Epithelial cell of proximal tubule (primary cell): ENCODE data around the gene MFSD12. TPM values are rescaled to one million over a fixed set of nuclear protein-coding genes. Genes with fewer than 3 reads are reported as not detected.

ENCODE experiments used
- DNase-seq: peaks from one replicate; pipeline ENCODE4 v3.0.0-alpha.2; 2011; ENCODE audit warnings: low read depth
- H3K4me3 ChIP-seq: 2 replicates; pipeline ENCODE4 v1.5.1; 2011; ENCODE audit warnings: low read depth, mild to moderate bottlenecking, low read length
- total RNA-seq: library from RNA; depleted of rRNA; stranded (reverse); fragments of >200 nt; gene quantifications from 2 replicates; pipeline ENCODE4 v1.2.3, GENCODE V29; 2015
- TF ChIP-seq, protein P1 (sequence below): conservative IDR thresholded peaks from 2 replicates; pipeline ENCODE4 v1.5.1; 2012; ENCODE audit warnings: low read depth, mild to moderate bottlenecking, low read length

The MFSD12 gene
- total RNA-seq, 1 donor from 2014 or later, result 260 TPM

DNA sequence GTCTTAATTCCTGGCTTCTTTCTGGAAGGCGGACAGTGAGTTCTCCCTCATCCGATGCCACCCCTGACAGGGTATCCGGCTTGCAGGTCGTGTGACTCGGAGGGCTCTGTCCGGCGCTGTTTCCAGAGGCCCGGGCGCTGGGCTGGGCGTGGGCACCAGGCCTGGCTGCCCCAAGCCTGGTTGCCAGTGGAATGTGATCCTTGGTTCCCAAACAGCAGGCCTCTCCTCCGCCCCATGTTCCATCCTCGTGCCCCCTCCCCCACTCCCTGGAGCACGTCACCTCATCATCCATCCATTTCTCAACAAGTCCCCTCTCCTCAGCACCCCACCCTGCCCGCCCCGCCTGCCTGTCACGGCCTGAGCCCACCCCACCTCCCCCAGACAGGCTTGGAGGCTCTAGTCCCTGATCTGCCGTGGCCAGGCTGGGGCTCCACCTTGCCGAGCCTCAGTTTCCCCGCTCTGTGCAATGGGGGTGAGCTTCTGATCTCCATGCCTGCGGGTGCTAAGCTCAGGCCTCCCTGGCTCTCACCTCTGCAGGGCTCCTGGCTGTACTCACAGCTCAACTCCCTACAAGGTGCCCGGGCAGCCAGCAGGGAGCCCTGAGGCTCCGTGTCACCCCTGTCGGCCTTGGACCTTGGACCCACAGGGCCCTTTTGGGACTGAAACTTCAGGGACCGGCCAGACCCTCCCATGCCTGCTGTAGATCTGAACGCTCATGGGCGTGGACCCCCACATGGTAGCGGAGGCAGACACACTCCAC, 47.0 kb upstream of the MFSD12 start:
- no peak overlapping the region for H3K4me3 ChIP-seq
- TF ChIP-seq, protein P1, sequence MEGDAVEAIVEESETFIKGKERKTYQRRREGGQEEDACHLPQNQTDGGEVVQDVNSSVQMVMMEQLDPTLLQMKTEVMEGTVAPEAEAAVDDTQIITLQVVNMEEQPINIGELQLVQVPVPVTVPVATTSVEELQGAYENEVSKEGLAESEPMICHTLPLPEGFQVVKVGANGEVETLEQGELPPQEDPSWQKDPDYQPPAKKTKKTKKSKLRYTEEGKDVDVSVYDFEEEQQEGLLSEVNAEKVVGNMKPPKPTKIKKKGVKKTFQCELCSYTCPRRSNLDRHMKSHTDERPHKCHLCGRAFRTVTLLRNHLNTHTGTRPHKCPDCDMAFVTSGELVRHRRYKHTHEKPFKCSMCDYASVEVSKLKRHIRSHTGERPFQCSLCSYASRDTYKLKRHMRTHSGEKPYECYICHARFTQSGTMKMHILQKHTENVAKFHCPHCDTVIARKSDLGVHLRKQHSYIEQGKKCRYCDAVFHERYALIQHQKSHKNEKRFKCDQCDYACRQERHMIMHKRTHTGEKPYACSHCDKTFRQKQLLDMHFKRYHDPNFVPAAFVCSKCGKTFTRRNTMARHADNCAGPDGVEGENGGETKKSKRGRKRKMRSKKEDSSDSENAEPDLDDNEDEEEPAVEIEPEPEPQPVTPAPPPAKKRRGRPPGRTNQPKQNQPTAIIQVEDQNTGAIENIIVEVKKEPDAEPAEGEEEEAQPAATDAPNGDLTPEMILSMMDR, result no peak
- no peak for DNase-seq

GRCh38 chr19:3603121-3603811, 45.9 kb upstream of the MFSD12 start:
- no peak for DNase-seq
- H3K4me3 ChIP-seq, result no peak overlapping the region
- TF ChIP-seq, protein P1, result no peak

GRCh38 chr19:3601021-3601420, 43.6 kb upstream of the MFSD12 start:
- TF ChIP-seq, protein P1, result no peak
- no peak overlapping the region for H3K4me3 ChIP-seq
- no peak for DNase-seq

DNA sequence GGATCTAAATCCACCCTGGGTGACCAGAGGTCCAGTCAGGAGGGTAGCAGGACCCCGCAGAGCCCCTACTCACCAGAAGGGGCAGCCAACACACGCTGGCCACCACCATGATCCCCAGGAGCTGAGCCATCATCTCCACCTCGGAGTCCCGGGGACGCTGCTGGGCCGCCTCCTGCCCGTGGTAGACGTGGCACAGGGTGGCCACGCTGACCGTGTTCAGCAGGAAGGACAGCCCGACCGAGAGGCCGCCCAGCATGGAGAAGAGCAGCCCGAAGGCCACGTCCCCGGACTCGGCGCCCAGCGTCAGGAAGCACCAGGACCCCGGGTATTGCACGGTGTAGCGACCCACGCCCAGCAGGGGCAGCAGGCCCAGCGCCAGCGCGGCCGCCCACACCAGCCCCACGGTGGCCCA, 42.4 kb upstream of the MFSD12 start:
- no peak overlapping the region for H3K4me3 ChIP-seq
- no peak for DNase-seq
- TF ChIP-seq, protein P1, result peak; percentile 12

DNA sequence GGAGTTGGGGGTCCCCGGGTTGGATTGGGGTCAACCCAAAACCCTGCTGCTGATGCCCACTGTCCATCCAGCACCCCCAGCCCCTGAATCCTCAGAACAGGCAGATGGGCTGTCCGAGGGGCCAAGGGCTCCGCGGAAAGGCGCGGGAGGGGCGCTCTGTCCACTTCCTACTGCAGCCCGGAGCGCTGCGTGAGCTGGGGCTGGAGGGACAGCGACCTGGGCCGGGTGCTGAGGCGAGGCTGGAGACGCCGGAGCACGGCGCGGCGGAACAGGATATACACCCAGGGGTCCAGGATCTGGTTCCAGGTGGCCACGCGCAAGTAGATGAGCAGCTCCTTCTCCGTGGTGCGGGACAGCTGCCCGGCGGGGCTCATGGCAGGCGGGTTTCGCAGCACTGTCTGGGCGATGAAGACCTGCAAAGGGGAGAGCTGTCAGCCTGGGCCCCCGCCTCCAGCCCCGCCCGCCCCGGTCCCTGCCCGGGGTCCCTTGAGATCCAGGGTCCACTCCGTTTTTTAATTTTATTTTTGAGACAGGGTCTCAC, 38.2 kb upstream of the MFSD12 start:
- no peak for DNase-seq
- no peak overlapping the region for H3K4me3 ChIP-seq
- TF ChIP-seq, protein P1, result no peak

DNA sequence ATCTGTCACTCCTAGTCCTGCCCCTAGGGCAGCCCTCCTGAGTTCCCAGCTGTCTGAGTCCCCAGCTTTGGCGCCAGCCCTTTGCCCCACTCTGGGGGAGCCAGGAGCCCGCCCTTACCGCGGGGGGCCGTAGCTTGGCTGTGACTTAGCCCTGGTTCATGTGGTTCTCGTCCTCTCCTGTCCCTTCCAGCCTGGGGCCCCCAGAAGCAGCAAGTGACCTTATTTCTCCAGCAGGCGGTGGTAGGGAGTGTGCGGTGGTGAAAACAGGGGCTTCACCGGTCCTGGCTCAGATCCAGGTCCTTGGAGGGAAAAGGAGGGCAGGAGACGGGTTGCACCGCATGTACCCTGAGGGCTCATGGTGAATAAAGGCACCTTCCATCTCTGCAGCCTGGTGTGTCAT, 35.8 kb upstream of the MFSD12 start:
- no peak for DNase-seq
- no peak overlapping the region for H3K4me3 ChIP-seq
- TF ChIP-seq, protein P1, result no peak
